NCI-H524 treated with DMSO at 0.1 percent for 48 hours (cell line): ENCODE results near the gene ZNF569.
A peak's percentile ranks its signal among the peaks of the same experiment; 100 is the strongest.
"Not testable (repeated sequence)": the region's sequence is repeated elsewhere in the genome, so short reads cannot be mapped to it uniquely, and the experiment has no call there.

ENCODE experiments used
- DNase-seq: peaks from one replicate; lab custom pipeline; 2025; lab: John Stamatoyannopoulos, UW

ZNF569 gene

DNA sequence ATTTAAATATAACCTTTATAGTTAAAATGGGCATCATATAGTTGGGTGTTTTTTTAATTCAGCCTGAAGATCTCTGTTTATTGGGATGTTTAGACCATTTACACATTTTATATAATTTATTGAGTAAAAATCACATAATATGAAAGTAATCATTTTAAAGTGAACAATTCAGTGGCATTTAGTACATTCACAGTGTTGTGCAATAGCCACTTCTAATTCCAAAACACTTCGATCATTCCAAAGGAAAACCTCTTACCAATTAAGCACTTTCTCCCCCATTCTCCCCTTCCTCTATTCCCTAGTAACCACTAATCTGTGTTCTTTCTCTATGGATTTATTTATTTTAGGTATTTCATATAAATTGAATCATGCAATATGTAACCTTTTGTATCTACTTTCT, 66.2 kb downstream of the ZNF569 start:
- no peak for DNase-seq

DNA sequence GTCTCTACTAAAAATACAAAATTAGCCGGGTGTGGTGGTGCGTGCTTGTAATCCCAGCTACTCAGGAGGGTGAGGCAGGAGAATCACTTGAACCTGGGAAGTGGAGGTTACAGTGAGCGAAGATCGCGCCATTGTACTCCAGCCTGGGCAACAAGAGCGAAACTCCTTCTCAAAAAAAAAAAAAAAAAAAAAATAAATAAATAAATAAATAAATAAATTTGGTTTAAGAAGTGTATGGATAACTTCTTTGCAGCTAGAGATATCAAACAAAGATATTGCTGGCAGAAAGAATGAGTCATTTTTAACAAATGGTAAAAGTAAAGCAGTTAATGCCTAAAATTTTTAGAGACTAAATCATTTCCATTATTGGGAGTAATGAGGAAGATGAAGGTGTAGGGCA, 75.8 kb downstream of the ZNF569 start:
- DNase-seq, result not testable (repeated sequence)

DNA sequence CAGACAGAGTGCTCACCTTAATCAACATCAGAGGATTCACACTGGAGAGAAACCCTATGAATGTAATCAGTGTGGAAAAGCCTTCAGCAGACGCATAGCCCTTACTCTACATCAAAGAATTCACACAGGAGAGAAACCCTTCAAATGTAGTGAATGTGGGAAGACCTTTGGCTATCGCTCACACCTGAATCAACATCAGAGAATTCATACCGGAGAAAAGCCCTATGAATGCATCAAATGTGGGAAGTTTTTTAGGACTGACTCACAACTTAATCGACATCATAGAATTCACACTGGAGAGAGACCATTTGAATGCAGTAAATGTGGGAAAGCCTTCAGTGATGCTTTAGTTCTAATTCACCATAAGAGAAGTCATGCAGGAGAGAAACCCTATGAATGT, 78.0 kb downstream of the ZNF569 start:
- DNase-seq, result no peak

DNA sequence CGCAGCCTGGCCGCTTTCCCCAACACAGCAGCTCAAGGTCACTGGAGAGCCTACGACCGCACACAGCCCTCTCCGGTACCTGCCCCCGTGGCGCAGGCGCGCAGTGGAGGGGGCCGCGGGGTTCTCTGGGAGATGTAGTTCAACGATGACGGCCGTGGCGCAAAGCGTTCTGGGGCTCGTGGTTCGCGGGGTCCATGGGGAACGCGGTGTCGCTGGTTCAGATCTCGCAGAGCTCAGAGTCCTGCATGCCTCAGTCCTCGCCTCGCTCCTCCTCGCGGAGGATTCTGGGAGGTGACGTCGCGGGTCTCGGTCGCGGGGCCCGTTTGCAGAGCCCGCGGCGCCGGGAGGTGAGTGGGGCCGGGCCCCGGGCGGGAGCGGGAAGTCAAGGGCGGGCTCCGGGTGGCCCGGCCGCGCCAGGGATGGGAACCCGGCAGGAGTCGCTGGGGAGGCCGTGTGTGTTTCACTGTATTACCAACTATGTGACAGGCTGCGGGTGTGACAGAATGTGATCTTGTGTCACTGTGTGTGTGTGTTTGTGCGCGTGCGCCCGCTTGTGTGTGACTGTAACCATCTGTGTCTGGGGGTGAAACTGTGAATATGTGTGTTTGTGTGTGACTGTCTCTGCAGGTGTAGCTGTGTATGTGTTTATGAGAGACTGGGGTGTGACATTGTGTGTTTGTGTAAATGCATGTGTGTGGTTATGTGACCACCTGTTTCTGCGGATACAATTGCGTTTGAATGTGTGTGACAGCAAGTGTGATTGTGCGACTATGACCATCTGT, 96.2 kb downstream of the ZNF569 start, which contains the start of gene ZNF527:
TSS of gene ZNF527 (plus strand) at position 220 of the 782 bp plus-strand sequence. CDS start 3,100 bp downstream, outside the sequence.
- peak; percentile 97 for DNase-seq

DNA sequence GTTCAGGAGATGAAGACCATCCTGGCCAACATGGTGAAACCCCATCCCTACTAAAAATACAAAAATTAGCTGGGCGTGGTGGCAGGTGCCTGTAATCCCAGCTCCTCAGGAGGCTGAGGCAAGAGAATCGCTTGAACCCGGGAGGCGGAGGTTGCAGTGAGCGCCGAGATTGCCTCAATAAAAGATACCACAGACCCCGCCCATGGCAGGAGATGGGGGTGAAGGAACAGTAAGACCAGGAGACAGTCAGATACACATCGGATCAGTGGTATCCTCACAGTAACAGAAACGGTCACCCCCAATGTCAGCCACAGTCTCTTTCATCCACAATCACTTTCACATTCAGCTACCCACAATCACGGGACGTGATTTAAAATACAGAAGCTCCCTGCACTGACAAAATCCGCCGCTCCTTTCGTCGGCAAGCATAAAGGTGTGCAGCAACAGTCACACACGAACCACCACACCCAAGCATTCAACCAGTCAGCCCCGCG, 96.8 kb downstream of the ZNF569 start:
- not testable (repeated sequence) for DNase-seq

DNA sequence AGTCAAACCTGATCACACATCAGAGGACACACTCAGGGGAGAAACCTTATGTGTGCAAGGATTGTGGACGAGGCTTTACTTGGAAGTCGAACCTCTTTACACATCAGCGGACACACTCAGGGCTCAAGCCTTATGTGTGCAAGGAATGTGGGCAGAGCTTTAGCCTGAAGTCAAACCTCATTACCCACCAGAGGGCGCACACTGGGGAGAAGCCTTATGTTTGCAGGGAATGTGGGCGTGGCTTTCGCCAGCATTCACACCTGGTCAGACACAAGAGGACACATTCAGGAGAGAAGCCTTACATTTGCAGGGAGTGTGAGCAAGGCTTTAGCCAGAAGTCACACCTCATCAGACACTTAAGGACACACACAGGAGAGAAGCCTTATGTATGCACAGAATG, 104.5 kb downstream of the ZNF569 start:
- no peak for DNase-seq

DNA sequence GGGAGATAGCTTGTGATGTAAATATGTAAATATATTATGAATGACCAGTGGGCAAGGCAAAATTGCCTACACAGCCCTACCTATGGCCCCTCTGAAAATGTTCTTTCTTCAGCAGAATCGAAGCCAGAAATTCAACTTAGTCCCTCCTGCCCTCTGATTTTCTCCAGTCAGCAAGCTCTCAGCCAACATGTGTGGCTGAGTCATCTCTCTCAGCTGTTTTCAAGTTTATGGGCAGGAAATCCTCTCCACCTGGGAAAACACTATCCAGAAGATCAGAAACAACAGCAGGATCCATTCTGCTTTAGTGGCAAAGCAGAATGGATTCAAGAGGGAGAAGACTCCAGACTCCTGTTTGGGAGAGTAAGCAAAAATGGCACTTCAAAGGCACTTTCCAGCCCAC, 105.2 kb downstream of the ZNF569 start:
- no peak for DNase-seq
